Mammary epithelial cell (primary cell): Measurements from ENCODE around the gene CDK19.

Experiments
- CTCF ChIP-seq, 2 donors: IDR thresholded peaks in 1 of 2; conservative IDR thresholded peaks in 1 of 2; 2 replicates each; pipeline ENCODE4 v1.5.1; 2011 to 2012; ENCODE audit warnings: inconsistent platforms in 2 of 2, low read length in 2 of 2, mild to moderate bottlenecking in 2 of 2, control low read depth in 1 of 2, low read depth in 1 of 2; ENCODE audit not compliant: insufficient read depth in 1 of 2; ENCODE audit errors: extremely low read depth in 1 of 2
- EZH2 ChIP-seq: IDR thresholded peaks from 2 replicates; pipeline ENCODE4 v1.6.1; 2012; ENCODE audit warnings: low read length, inconsistent platforms, borderline replicate concordance

GRCh38 chr6:110654096-110654820, 161.0 kb downstream of the CDK19 start:
- TF ChIP-seq CTCF (conservative IDR thresholded peaks at IDR 0.05 in 1 of 2, IDR thresholded peaks at IDR 0.05 in 1 of 2; ENCODE audit: extremely low read depth in 1 of 2, insufficient read depth in 1 of 2, low read depth in 1 of 2, low read length in 2 of 2) (no peak), EZH2 (no peak)
